ENCODE data around the gene HOXB3.

HOXB3 gene

GRCh38 chr17:48596735-48597527 lies 6.9 kb upstream of the HOXB3 start:
- DNase-seq = no peak

GRCh38 chr17:48596000-48596734 lies 6.1 kb upstream of the HOXB3 start:
- DNase-seq = no peak

DNA sequence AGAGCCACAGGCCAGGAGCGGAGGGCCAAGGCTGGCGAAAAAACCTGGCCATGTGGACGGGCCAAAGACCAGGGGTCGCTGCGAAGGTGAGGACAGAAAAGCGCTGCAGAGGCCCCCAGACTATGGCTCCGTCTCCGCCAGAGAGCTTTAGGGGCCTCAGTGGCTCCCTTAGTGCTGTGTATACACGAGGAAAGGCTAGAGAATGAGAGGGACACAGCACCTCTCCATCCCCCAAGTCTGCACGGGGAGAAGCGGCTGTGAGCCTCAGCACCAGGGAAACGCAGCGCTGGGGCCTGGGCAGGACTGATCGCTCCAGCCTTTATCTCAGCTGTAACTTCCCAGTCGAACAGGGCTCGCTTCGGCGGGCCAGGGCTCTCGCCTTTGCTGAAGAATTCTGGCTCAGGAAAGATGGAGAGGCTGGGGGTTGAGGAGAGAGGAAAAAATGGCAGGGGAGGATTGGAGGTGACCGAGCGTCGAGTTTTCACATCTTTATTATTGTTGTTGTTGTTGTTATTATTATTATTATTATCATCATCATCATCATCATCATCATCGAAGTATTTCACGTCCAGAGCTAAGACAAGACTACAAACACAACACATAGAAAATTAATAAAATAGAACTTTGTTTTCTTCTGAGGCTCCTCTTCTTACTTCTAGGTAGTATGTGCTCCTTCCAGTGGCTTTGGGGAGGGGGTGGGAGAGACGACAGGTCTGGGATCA lies 5.4 kb upstream of the HOXB3 start:
- DNase-seq = no peak

DNA sequence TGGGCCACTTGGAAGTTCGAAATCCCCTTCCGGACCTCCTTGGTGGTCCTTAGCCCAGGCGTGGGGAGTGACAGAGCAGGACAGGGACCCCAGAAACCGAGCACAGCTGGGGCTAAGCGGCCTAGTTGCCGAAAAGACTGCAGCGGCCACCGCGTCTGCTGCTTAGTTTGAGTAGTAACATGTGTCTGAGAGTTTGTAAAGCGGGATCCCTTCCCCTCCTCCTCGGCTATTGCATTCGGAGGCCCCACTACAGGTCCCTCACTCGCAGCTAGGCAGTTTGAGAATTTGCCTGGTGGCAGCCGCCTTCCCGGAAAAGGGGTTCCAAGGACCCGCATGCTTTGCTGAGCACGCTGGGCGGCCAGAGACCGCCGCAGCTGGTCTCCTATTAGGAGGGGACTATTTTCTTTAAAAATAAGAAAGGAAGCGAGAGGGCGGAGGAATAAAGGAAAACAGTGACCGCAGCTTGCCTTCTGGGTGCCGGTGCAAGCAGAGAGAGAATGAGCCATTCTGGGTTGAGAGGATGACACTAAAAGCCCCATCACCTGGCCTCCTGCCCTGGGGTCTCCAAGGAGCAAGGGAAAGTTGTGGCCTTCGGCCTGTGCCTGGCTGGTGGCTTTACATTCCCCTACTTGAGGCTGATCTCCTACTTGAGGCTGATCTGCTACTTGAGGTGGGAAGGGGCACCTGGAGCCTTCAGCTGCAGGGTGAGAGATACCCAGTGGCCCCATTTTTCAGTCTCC lies 4.7 kb upstream of the HOXB3 start:
- DNase-seq = no peak

DNA sequence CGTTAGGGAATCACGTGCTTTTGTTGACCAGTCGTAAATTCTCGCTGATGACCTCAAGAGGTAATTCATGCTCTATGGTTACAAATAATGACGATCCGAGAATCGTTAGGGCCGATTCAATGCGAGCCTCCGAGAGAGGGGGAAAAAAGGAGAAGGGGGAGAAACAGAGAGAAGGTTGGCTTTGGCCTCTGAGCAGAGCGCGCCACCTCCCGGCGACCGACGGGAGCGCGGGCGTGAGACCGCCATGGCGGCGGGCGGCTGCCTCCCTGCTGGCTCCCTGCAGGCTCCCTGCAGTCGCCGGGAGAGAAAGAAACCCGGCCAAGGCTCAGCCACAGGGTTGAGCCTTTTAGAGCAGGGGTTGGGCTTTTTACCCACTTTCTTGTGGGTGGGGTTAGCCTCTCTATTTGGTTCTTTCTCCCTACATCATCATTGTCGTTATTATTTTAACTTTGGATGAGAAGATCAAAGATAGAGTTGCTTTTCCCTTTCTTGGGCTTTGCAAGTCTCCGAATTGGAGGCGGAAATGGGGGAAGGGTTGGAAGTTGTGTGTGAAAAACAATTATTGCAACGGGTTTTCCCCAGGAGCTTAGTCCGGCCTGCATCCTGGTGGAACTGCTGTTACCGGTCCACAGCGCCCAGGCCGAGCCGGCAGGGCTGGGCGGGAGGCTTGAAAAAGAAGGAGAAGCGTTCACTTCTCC lies 3.9 kb upstream of the HOXB3 start:
- peak; percentile 58 for DNase-seq

DNA sequence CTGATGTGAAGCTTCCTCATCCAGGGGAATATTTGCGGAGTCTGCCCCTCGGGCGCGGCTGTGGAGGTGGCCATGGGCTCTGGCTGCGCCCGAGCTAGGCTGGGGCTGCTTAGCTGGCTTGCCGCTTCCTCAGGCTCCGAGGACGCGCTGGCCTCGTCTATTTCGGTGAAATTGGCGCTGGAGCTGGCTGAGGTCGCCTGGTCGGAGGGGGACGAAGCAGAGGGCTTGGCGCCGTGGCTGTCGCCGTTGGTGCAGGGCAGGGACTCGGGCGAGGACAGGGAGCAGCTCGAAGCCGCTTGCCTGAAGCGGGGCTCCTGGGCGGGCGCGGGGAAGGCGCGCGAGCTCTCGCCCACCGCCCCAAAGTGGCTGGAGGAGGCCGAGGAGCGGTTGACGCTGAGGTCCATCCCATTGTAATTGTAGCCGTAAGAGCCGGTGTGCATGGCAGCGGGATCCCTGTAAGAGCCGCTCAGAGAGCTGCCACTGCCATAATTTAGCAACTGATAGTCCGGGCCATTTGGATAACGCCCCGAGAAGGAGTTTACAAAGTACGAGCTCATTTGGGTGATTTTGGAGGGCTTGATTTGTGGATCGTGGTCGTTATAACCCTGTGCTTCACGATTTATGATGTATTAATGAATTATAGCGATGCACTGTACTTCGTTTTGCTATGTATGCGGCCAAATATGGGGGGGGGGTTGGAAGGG lies 3.2 kb upstream of the HOXB3 start, which contains the start of gene HOXB5:
HOXB5 (minus strand) TSS at position 654 of the 704 bp plus-strand sequence; CDS start at position 557, 97 bp downstream.
- DNase-seq = no peak

DNA sequence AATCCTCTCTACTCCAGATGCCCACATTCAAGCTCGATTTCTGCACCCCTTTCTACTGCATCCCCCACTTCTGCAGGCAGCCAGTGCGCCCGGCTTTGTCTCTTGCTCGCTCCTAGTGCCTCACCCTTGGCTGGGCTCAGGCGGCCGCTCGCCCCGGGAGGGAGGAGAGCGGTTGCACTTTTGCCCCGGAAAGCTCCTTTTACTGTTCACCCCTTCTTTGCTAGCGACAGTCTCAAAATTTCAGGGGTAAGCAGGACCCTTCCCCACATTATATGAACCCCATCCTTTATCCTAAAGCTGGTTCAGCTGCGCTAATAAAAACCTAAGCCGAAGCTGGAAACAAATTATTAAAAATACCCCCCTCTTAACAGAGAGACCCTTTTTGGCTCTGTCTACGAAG lies 2.5 kb upstream of the HOXB3 start:
- no peak for DNase-seq

DNA sequence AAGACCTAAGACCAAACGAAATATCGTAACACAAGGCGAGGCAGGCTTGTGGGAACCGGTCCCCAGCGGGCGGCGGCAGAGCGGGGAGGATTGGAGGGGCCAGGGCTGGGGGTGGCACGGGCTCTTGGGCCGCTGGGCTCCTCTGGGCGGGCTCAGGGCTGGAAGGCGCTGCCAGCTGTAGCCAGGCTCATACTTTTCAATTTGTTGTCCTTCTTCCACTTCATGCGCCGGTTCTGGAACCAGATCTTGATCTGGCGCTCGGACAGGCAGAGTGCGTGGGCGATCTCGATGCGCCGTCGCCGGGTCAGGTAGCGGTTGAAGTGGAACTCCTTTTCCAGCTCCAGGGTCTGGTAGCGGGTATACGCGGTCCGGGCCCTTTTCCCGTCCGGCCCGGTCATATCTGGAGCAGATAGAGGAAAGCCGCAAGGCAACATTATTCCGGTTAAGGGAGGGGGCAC lies 2.0 kb upstream of the HOXB3 start:
- no peak for DNase-seq

GRCh38 chr17:48591255-48592056 lies 1.4 kb upstream of the HOXB3 start:
- DNase-seq = no peak

GRCh38 chr17:48590607-48591161 lies 643 bp upstream of the HOXB3 start:
- no peak for DNase-seq

GRCh38 chr17:48589060-48589830 lies 796 bp downstream of the HOXB3 start:
- DNase-seq = no peak

DNA sequence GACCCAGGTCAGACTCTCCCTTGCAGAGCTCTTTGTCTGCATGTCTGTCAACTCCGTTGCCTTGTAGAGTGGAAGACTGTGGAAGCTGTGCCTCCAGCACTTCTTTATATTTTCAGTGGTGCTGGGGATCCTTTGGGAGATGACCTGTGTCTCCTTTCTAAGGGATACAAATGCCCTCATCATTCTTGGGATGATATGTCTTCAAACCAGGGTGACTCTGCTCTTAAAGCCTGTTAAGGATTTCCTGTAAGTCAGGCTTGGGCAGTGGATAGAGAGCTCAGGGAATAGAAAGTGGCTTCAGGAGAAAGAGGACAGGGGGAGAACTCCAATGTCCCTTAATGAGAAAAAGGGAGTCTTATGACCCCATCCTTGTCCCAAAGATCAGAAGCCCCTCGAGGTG lies 1.5 kb downstream of the HOXB3 start:
- DNase-seq = no peak

- no peak for DNase-seq
These were observed 2.0 kb downstream of the HOXB3 start for GRCh38 chr17:48588074-48588415.

- no peak for DNase-seq
These were observed 2.6 kb downstream of the HOXB3 start for GRCh38 chr17:48587276-48588073.

DNA sequence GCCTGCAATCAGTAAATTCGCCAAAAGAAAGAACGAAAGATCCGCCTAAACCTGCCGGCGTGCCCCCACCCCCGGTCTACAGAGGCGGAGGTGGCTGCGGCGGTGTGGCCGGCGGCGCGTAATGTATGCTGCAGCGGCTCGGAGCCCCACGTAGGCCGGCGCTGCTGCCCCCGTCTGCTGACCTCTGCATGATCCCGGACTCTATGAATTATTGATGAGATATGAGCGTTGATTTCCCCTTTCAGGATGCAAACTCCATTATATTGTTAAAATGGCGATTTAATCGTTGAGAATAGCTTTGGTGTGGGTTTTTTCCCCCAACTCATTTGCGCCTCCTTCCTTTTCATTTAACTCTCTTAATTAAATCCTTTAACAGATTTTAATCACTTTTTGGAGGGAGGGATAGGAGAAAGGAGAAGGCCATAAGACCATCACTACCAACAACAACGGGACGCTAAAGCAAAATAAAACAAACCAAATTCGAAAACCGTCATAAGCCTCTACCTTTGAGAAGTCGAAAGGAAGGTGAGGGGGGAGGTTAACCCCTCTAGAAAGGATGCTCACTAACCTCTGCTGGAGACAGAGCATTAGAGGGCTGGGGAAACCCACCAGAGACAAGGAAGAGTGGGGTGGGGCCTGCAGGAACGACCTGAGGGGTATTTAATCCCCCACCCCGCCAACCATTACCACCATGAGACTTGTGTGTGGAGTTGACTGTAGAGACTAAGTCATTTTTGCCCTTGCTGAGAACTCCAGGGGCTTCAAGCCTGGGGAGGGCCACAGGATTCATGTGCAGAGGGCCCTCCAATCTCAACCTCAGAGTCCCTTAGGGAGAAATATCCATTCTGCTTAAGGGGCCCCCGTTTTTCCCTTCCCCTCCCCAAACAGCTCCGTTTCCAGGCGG lies 3.4 kb downstream of the HOXB3 start:
- no peak for DNase-seq

GRCh38 chr17:48584223-48584741 lies 5.8 kb downstream of the HOXB3 start:
- no peak for DNase-seq

DNA sequence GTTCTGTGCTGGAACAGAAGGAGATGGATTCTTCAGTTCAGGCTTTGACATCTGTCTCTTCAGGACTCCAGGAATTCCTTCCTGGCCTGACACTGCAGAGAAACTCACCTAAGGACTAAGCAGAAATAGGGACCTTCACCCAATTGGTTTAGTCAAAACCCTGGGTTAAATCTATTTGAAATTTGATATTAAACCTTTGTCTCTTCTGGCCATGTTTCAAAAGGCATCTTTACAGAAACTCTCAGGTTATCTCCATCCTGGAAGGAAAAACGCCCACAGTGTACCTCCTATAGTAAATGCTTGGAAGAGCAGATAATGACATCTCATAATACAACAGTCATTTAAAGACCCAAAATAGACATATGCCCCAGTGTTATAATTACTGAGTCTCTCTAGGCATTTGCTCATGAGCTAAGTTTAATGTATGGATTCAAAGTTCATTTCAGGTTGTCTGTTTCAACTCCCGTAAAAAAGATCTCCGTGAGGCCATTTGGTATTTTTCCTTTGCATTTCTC lies 6.3 kb downstream of the HOXB3 start:
- DNase-seq = no peak

Measured in GDM1 (cell line).